CD14-positive monocyte (primary cell): ENCODE data around the gene KCNQ1OT1. TPM values are rescaled to one million over a fixed set of nuclear protein-coding genes. Genes with fewer than 3 reads are reported as not detected.
A peak's percentile ranks its signal among the peaks of the same experiment; 100 is the strongest.

Experiments
- DNase-seq, 3 donors: peaks; one replicate each; pipeline ENCODE4 v3.0.0-alpha.2; 2011 to 2022
- H2AFZ ChIP-seq: 2 replicates; pipeline ENCODE4 v1.6.0; 2012; ENCODE audit warnings: mild to moderate bottlenecking, low read depth, low read length, inconsistent platforms; ENCODE audit not compliant: insufficient read depth, poor library complexity, severe bottlenecking
- H3K27ac ChIP-seq, 2 donors: 1 replicate in 1 of 2; 2 replicates in 1 of 2; pipeline ENCODE4 v1.5.1; 2012 to 2013; ENCODE audit warnings: low read length in 2 of 2, control low read depth in 1 of 2, inconsistent platforms in 1 of 2, low read depth in 1 of 2, mild to moderate bottlenecking in 1 of 2
- H3K27me3 ChIP-seq, 2 donors: one replicate each; pipeline versions ENCODE4 v1.6.0 to v1.6.1; 2011 to 2013; ENCODE audit warnings: low read length in 2 of 2; ENCODE audit not compliant: control insufficient read depth in 2 of 2, insufficient read depth in 2 of 2
- H3K36me3 ChIP-seq, 2 donors: replicated peaks in 1 of 2; 1 replicate in 1 of 2; 2 replicates in 1 of 2; pipeline versions ENCODE4 v1.5.1 to v1.6.1; 2012 to 2013; ENCODE audit warnings: low read length in 2 of 2, control low read depth in 1 of 2, inconsistent platforms in 1 of 2, mild to moderate bottlenecking in 1 of 2; ENCODE audit not compliant: insufficient read depth in 2 of 2, control insufficient read depth in 1 of 2
- H3K4me1 ChIP-seq, 2 donors: 1 replicate in 1 of 2; 2 replicates in 1 of 2; pipeline versions ENCODE4 v1.5.1 to v1.6.1; 2012 to 2013; ENCODE audit warnings: low read length in 2 of 2, control low read depth in 1 of 2, inconsistent platforms in 1 of 2, mild to moderate bottlenecking in 1 of 2, moderate library complexity in 1 of 2; ENCODE audit not compliant: insufficient read depth in 2 of 2, control insufficient read depth in 1 of 2
- H3K4me2 ChIP-seq: replicated peaks from 2 replicates; pipeline ENCODE3; 2012; ENCODE audit warnings: low read length, moderate library complexity, mild to moderate bottlenecking; ENCODE audit not compliant: poor library complexity, severe bottlenecking; ENCODE audit errors: extremely low read depth
- H3K4me3 ChIP-seq, 3 experiments: fragments of 200-600 bp in 1 of 3; sonication (generic) in 1 of 3; replicated peaks in 1 of 3; 1 replicate in 2 of 3; 2 replicates in 1 of 3; pipeline ENCODE4 v1.5.1; 2011 to 2013; ENCODE audit warnings: low read length in 3 of 3, mild to moderate bottlenecking in 3 of 3, control low read depth in 2 of 3, low read depth in 2 of 3, inconsistent platforms in 1 of 3, moderate library complexity in 1 of 3
- H3K79me2 ChIP-seq: 2 replicates; pipeline ENCODE4 v1.6.0; 2012; ENCODE audit warnings: mild to moderate bottlenecking, control low read depth, inconsistent platforms, low read length, moderate library complexity; ENCODE audit not compliant: insufficient read depth
- H3K9ac ChIP-seq: 2 replicates; pipeline ENCODE4 v1.6.0; 2017; ENCODE audit warnings: low read length, mild to moderate bottlenecking; ENCODE audit not compliant: insufficient read depth, poor library complexity, severe bottlenecking
- H3K9me3 ChIP-seq, 2 donors: replicated peaks in 1 of 2; 1 replicate in 1 of 2; 2 replicates in 1 of 2; pipeline versions ENCODE4 v1.5.1 to v1.6.1; 2012 to 2013; ENCODE audit warnings: low read length in 2 of 2, control low read depth in 1 of 2; ENCODE audit not compliant: control insufficient read depth in 1 of 2, insufficient read depth in 1 of 2
- H4K20me1 ChIP-seq: 2 replicates; pipeline ENCODE4 v1.6.0; 2012; ENCODE audit warnings: mild to moderate bottlenecking, low read length, control low read depth, moderate library complexity; ENCODE audit not compliant: insufficient read depth
- H3K27ac Mint-ChIP-seq, 7 donors: one replicate each; pipeline ENCODE4 v1.8.0; 2020; ENCODE audit warnings: mild to moderate bottlenecking in 7 of 7, mixed read lengths in 7 of 7, moderate library complexity in 6 of 7, inconsistent platforms in 2 of 7
- H3K27me3 Mint-ChIP-seq, 3 donors: one replicate each; pipeline ENCODE4 v1.8.0; 2021 to 2022; ENCODE audit warnings: low read depth in 3 of 3, mild to moderate bottlenecking in 3 of 3, mixed read lengths in 3 of 3, moderate library complexity in 3 of 3, inconsistent platforms in 1 of 3
- H3K36me3 Mint-ChIP-seq, 2 donors: one replicate each; pipeline ENCODE4 v1.8.0; 2020; ENCODE audit warnings: mixed read lengths in 2 of 2, inconsistent platforms in 1 of 2, mild to moderate bottlenecking in 1 of 2
- H3K4me1 Mint-ChIP-seq: one replicate; pipeline ENCODE4 v1.8.0; 2020; ENCODE audit warnings: mild to moderate bottlenecking, mixed read lengths
- H3K4me3 Mint-ChIP-seq, 2 donors: one replicate each; pipeline ENCODE4 v1.8.0; 2020; ENCODE audit warnings: mild to moderate bottlenecking in 2 of 2, mixed read lengths in 2 of 2, moderate library complexity in 1 of 2
- H3K9me3 Mint-ChIP-seq, 7 donors: one replicate each; pipeline ENCODE4 v1.8.0; 2020 to 2022; ENCODE audit warnings: mixed read lengths in 7 of 7, mild to moderate bottlenecking in 6 of 7, moderate library complexity in 6 of 7, inconsistent platforms in 2 of 7
- WGBS: methylation state at CpG from one replicate; pipeline ENCODE4 v1.1.5; 2013; ENCODE audit warnings: missing lambda C conversion rate; ENCODE audit not compliant: insufficient coverage; 5-methylcytosine and 5-hydroxymethylcytosine counted together
- intact Hi-C, 2 donors: fragments of 100-400 bp; cut with micrococcal nuclease; formaldehyde crosslinking; loops; one replicate each; pipeline versions ENCODE4 v1.15.0 to v1.15.1; 2023
- polyA plus RNA-seq, 3 donors: library from polyadenylated mRNA; depleted of rRNA in 1 of 3; unstranded in 2 of 3; stranded (reverse) in 1 of 3; fragments of 300-500 nt in 2 of 3; fragments of >200 nt in 1 of 3; fragmentation: Illumina TruSeq in 2 of 3; gene quantifications; 1 replicate in 2 of 3; 2 replicates in 1 of 3; pipeline ENCODE4 v1.2.3, GENCODE V29; 2012 to 2021
- TF ChIP-seq, protein P1 (sequence below): fragments of 200-600 bp; IDR thresholded peaks from one replicate; pipeline ENCODE4 v1.8.0; 2022; ENCODE audit warnings: antibody characterized with exemption, mild to moderate bottlenecking

Gene KCNQ1OT1
- polyA plus RNA-seq, 3 donors, result 0.01 to 0.04 (median 0.03) TPM

DNA sequence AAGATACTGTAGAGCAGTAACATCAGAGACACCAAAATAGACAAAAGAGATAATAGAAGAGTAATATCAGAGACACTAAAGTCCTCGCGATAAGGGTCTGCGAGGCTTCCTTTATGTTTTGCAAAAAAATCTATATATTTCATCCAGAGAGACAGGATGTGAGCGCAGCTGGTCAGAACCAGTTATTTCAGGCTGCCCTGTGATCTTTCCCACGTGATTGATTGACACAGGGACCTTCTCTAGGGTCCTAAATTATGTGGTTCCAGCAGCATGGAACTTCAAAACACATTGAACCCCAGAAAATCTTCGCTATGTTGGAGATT lies 136.9 kb downstream of the KCNQ1OT1 start:
- H3K4me2 ChIP-seq, result no peak overlapping the region
- no peak overlapping the region for H2AFZ ChIP-seq
- no peak overlapping the region for H3K4me3 ChIP-seq
- H3K36me3 ChIP-seq, result peaks cover 0 to 7% of the 10 kb centered on the region in 2 donors
- H3K36me3 Mint-ChIP-seq, result peaks cover 15 to 20% of the 10 kb centered on the region in 2 donors
- H3K9ac ChIP-seq, result no peak overlapping the region
- no peak overlapping the region for H3K27ac Mint-ChIP-seq
- H3K4me3 Mint-ChIP-seq, result no peak overlapping the region
- peaks cover 95% of the 10 kb centered on the region for H4K20me1 ChIP-seq
- H3K4me1 Mint-ChIP-seq, result peaks cover 30% of the 10 kb centered on the region
- peaks cover 0 to 4% (median 0%) of the 10 kb centered on the region in 7 donors for H3K9me3 Mint-ChIP-seq
- H3K27me3 ChIP-seq, result no peaks in the 10 kb centered on the region
- TF ChIP-seq, protein P1, sequence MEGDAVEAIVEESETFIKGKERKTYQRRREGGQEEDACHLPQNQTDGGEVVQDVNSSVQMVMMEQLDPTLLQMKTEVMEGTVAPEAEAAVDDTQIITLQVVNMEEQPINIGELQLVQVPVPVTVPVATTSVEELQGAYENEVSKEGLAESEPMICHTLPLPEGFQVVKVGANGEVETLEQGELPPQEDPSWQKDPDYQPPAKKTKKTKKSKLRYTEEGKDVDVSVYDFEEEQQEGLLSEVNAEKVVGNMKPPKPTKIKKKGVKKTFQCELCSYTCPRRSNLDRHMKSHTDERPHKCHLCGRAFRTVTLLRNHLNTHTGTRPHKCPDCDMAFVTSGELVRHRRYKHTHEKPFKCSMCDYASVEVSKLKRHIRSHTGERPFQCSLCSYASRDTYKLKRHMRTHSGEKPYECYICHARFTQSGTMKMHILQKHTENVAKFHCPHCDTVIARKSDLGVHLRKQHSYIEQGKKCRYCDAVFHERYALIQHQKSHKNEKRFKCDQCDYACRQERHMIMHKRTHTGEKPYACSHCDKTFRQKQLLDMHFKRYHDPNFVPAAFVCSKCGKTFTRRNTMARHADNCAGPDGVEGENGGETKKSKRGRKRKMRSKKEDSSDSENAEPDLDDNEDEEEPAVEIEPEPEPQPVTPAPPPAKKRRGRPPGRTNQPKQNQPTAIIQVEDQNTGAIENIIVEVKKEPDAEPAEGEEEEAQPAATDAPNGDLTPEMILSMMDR, result no peak
- intact Hi-C loops, result no loop called here
- H3K79me2 ChIP-seq, result peaks cover 3% of the 10 kb centered on the region
- no peak for DNase-seq
- H3K4me1 ChIP-seq, result peaks cover 23 to 42% of the 10 kb centered on the region in 2 donors
- H3K27ac ChIP-seq, result no peak overlapping the region
- H3K9me3 ChIP-seq, result no peaks in the 10 kb centered on the region
- H3K27me3 Mint-ChIP-seq, result peaks cover 0 to 2% (median 1%) of the 10 kb centered on the region in 3 donors
- WGBS, result 76% methylated on average over 3 of the region's 6 CpGs

DNA sequence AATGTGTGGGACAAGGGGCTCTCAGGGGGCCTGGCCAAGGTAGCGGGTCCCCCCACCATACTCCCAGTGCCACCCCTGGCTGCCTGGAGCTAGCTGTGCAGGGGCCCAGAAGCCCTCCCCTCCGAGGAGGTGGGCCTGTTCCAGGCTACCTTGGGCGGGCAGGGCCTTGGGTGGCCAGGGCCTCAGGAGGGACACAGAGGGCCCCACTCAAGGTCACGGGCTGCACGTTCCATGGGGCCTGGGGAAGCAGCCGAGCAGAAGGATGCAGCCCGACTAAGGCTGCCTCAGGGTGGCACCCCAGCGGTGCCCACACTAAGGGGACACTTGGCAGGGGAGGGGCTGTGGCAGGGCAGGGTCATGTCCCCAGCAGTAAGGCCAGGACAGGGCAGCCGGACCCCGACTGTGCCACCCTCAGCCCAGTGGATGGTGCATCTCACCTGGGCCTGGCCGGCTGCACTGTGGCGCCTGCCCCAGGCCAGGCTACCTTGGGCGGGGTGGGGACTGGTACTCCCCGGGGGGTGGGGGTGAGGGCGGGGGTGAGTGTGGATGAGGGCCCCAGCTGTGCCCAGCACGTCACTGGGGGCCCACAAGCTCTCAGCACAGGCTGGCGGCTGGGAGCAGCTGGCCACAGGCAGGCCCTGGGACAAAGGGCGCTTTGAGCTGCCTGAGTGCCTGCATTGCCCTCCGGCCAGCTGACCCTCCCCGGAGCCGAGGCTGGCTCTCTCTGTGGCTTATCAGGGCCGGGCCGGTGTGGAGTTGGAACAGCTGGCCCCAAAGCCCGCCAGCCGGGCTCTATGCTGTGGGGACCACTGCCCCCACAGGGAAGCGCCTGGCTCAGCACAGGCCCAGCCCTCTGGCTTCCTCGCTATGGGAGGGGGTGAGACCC lies 137.9 kb downstream of the KCNQ1OT1 start:
- Mint-ChIP-seq H3K9me3 (peaks cover 0 to 4% (median 0%) of the 10 kb centered on the region in 7 donors), H3K4me1 (peaks cover 30% of the 10 kb centered on the region), H3K36me3 (peaks cover 18 to 24% of the 10 kb centered on the region in 2 donors), H3K27ac (peak overlapping the region in 4 of 7 donors; percentile 41 to 85 (median 68)), H3K27me3 (peaks cover 0 to 2% (median 1%) of the 10 kb centered on the region in 3 donors), H3K4me3 (no peak overlapping the region)
- H3K79me2 ChIP-seq, result peaks cover 3% of the 10 kb centered on the region
- peak overlapping the region in 1 of 2 donors; percentile 68 for H3K27ac ChIP-seq
- no peaks in the 10 kb centered on the region for H3K27me3 ChIP-seq
- H4K20me1 ChIP-seq, result peaks cover 96% of the 10 kb centered on the region
- H3K9me3 ChIP-seq, result peaks cover 0 to 3% of the 10 kb centered on the region in 2 donors
- H3K36me3 ChIP-seq, result peaks cover 0 to 7% of the 10 kb centered on the region in 2 donors
- peak overlapping the region; percentile 60 for H3K4me2 ChIP-seq
- WGBS, result 97% methylated on average over 18 of the region's 27 CpGs
- TF ChIP-seq, protein P1, result no peak
- peaks cover 23 to 42% of the 10 kb centered on the region in 2 donors for H3K4me1 ChIP-seq
- peak overlapping the region; percentile 18 for H3K9ac ChIP-seq
- no peak for DNase-seq
- H3K4me3 ChIP-seq, result no peak overlapping the region
- no peak overlapping the region for H2AFZ ChIP-seq
- intact Hi-C loops, result no loop called here
